Common myeloid progenitor, CD34-positive (primary cell): ENCODE measurements around the gene SYT13. TPM values are rescaled to one million over a fixed set of nuclear protein-coding genes. Genes with fewer than 3 reads are reported as not detected.

Source experiments
- CTCF ChIA-PET: fragments of 350-600 bp; sonication (Branson Sonifier 250); formaldehyde crosslinking; loops from one replicate; lab custom pipeline; 2021; ENCODE audit warnings: antibody characterized with exemption; lab: Charles Lee
- POLR2A ChIA-PET: fragments of 350-600 bp; sonication (Branson Sonifier 250); formaldehyde crosslinking; loops from one replicate; lab custom pipeline; 2021; ENCODE audit warnings: antibody characterized with exemption; lab: Charles Lee
- DNase-seq, 3 donors: peaks; one replicate each; pipeline versions ENCODE4 v3.0.0 to v3.0.0-alpha.2; 2013
- H3K27ac ChIP-seq, 2 experiments: 1 replicate in 1 of 2; 2 replicates in 1 of 2; pipeline ENCODE4 v1.7.0; 2013; ENCODE audit warnings: inconsistent platforms in 2 of 2, low read length in 2 of 2, mild to moderate bottlenecking in 2 of 2, low read depth in 1 of 2, moderate library complexity in 1 of 2; ENCODE audit not compliant: severe bottlenecking in 2 of 2, insufficient read depth in 1 of 2, poor library complexity in 1 of 2
- H3K27me3 ChIP-seq, 5 experiments: replicated peaks in 2 of 5; 1 replicate in 3 of 5; 2 replicates in 2 of 5; pipeline versions ENCODE4 v1.6.1 to v1.7.0; 2013; ENCODE audit warnings: low read length in 4 of 5, mild to moderate bottlenecking in 2 of 5, moderate library complexity in 2 of 5, inconsistent platforms in 1 of 5; ENCODE audit not compliant: insufficient read depth in 5 of 5, control insufficient read depth in 4 of 5
- H3K36me3 ChIP-seq, 4 experiments: 1 replicate in 2 of 4; 2 replicates in 2 of 4; pipeline versions ENCODE4 v1.6.1 to v1.7.0; 2013; ENCODE audit warnings: low read length in 3 of 4, control low read depth in 1 of 4, mild to moderate bottlenecking in 1 of 4; ENCODE audit not compliant: control insufficient read depth in 4 of 4, insufficient read depth in 4 of 4
- H3K4me1 ChIP-seq, 4 experiments: 1 replicate in 3 of 4; 2 replicates in 1 of 4; pipeline versions ENCODE4 v1.6.1 to v1.7.1; 2013; ENCODE audit warnings: low read length in 3 of 4, mild to moderate bottlenecking in 3 of 4, control low read depth in 1 of 4, inconsistent platforms in 1 of 4, moderate library complexity in 1 of 4; ENCODE audit not compliant: control insufficient read depth in 4 of 4, insufficient read depth in 4 of 4; ENCODE audit errors: control extremely low read depth in 1 of 4
- H3K4me3 ChIP-seq, 7 experiments: 1 replicate in 4 of 7; 2 replicates in 3 of 7; pipeline versions ENCODE4 v1.5.1 to v1.7.0; 2013; ENCODE audit warnings: mild to moderate bottlenecking in 7 of 7, low read length in 6 of 7, moderate library complexity in 6 of 7, inconsistent platforms in 2 of 7, low read depth in 2 of 7, control low read depth in 1 of 7; ENCODE audit not compliant: insufficient read depth in 4 of 7, control insufficient read depth in 1 of 7; ENCODE audit errors: extremely low read depth in 1 of 7
- H3K9me3 ChIP-seq, 5 experiments: 1 replicate in 4 of 5; 2 replicates in 1 of 5; pipeline versions ENCODE4 v1.6.1 to v1.7.1; 2013; ENCODE audit warnings: low read length in 4 of 5, mild to moderate bottlenecking in 2 of 5, inconsistent platforms in 1 of 5, low read depth in 1 of 5, moderate library complexity in 1 of 5; ENCODE audit not compliant: control insufficient read depth in 4 of 5, insufficient read depth in 2 of 5; ENCODE audit errors: control extremely low read depth in 1 of 5
- WGBS: methylation state at CpG from one replicate; pipeline ENCODE4 v1.1.5; 2013; ENCODE audit not compliant: insufficient coverage; 5-methylcytosine and 5-hydroxymethylcytosine counted together
- polyA plus RNA-seq: library from polyadenylated mRNA; unstranded; fragments of 120-200 nt; gene quantifications from one replicate; pipeline ENCODE4 v1.2.1, GENCODE V29; 2013

Gene SYT13
- polyA plus RNA-seq: not detected

GRCh38 chr11:45285930-45286632 lies at the start of gene SYT13:
SYT13 (minus strand) TSS chr11:45286341; CDS start chr11:45286207, 134 bp downstream.
- H3K27ac ChIP-seq: no peak within 1 kb of the TSS
- peaks cover 0 to 12% (median 3%) of the 10 kb centered on the region in 4 experiments for H3K4me1 ChIP-seq
- POLR2A ChIA-PET: no interaction called here
- CTCF ChIA-PET: interaction anchor here (0.6 to 3.6 kb wide), 9 partner anchors 9 to 180 kb away, joined by 3 to 24 read pairs (median 4); no protein-coding TSS in a partner anchor
- H3K4me3 ChIP-seq: peak within 1 kb of the TSS in 4 of 7 experiments; percentile 5 to 57 (median 38)
- no peaks in the 10 kb centered on the region for H3K36me3 ChIP-seq
- WGBS: 4% methylated on average over 44 of the region's 50 CpGs
- peaks cover 12 to 67% (median 36%) of the 10 kb centered on the region in 5 experiments for H3K27me3 ChIP-seq
- H3K9me3 ChIP-seq: peaks cover 0 to 10% (median 2%) of the 10 kb centered on the region in 5 experiments
- DNase-seq: no peak

- ChIA-PET POLR2A (no interaction called here), CTCF (interaction anchor here (0.8 to 9.7 kb wide), 4 partner anchors 9 to 399 kb away, joined by 3 to 97 read pairs (median 3); no protein-coding TSS in a partner anchor)
- no peaks in the 10 kb centered on the region for H3K9me3 ChIP-seq
- peaks cover 0 to 13% (median 4%) of the 10 kb centered on the region in 4 experiments for H3K4me1 ChIP-seq
- no peaks in the 10 kb centered on the region for H3K36me3 ChIP-seq
- no peak overlapping the region for H3K4me3 ChIP-seq
- no peak for DNase-seq
- no peaks in the 10 kb centered on the region for H3K27me3 ChIP-seq
- no peak overlapping the region for H3K27ac ChIP-seq
Observed at GRCh38 chr11:45335434-45335833, 49.3 kb upstream of the SYT13 start.

- ChIA-PET POLR2A (no interaction called here), CTCF (interaction anchor here (1.0 to 9.7 kb wide), 3 partner anchors 10 to 399 kb away, joined by 3 to 97 read pairs (median 3); no protein-coding TSS in a partner anchor)
- H3K27ac ChIP-seq: no peak overlapping the region
- 98% methylated on average over 5 of the region's 5 CpGs for WGBS
- H3K36me3 ChIP-seq: no peaks in the 10 kb centered on the region
- peaks cover 0 to 2% (median 0%) of the 10 kb centered on the region in 5 experiments for H3K27me3 ChIP-seq
- no peak overlapping the region for H3K4me3 ChIP-seq
- H3K9me3 ChIP-seq: no peaks in the 10 kb centered on the region
- no peak for DNase-seq
- H3K4me1 ChIP-seq: peaks cover 0 to 7% (median 2%) of the 10 kb centered on the region in 4 experiments
Observed at GRCh38 chr11:45334836-45335235, 48.7 kb upstream of the SYT13 start.

- DNase-seq: no peak
- ChIA-PET CTCF (interaction anchor here (0.7 to 9.7 kb wide), 3 partner anchors 10 to 224 kb away, joined by 3 to 97 read pairs (median 3); no protein-coding TSS in a partner anchor), POLR2A (no interaction called here)
- H3K36me3 ChIP-seq: no peaks in the 10 kb centered on the region
- peaks cover 0 to 4% (median 0%) of the 10 kb centered on the region in 4 experiments for H3K4me1 ChIP-seq
- WGBS: 97% methylated on average over 6 of the region's 10 CpGs
- peaks cover 0 to 2% (median 0%) of the 10 kb centered on the region in 5 experiments for H3K27me3 ChIP-seq
- H3K4me3 ChIP-seq: no peak overlapping the region
- no peaks in the 10 kb centered on the region for H3K9me3 ChIP-seq
- no peak overlapping the region for H3K27ac ChIP-seq
Observed at GRCh38 chr11:45334410-45334809, 48.3 kb upstream of the SYT13 start.

- peak in 2 of 3 donors; percentile 5 to 19 for DNase-seq
- CTCF ChIA-PET: interaction anchor here (0.7 to 9.7 kb wide), 14 partner anchors 15 to 496 kb away, joined by 3 to 97 read pairs (median 4); no protein-coding TSS in a partner anchor
- H3K36me3 ChIP-seq: no peaks in the 10 kb centered on the region
- H3K27ac ChIP-seq: no peak overlapping the region
- peaks cover 0 to 4% (median 0%) of the 10 kb centered on the region in 4 experiments for H3K4me1 ChIP-seq
- 70% methylated on average over 9 of the region's 19 CpGs for WGBS
- POLR2A ChIA-PET: no interaction called here
- no peak overlapping the region for H3K4me3 ChIP-seq
- peaks cover 0 to 5% (median 0%) of the 10 kb centered on the region in 5 experiments for H3K27me3 ChIP-seq
- no peaks in the 10 kb centered on the region for H3K9me3 ChIP-seq
Observed at GRCh38 chr11:45333001-45333971, 47.1 kb upstream of the SYT13 start.

GRCh38 chr11:45332276-45332934 lies 46.3 kb upstream of the SYT13 start:
- DNase-seq: peak; percentile 34 to 56 (median 50)
- H3K36me3 ChIP-seq: no peaks in the 10 kb centered on the region

More at GRCh38 chr11:45332276-45332934, 46.3 kb upstream of the SYT13 start:
- Histone ChIP-seq H3K27ac (no peak overlapping the region), H3K4me3 (no peak overlapping the region), H3K27me3 (peaks cover 0 to 5% (median 0%) of the 10 kb centered on the region in 5 experiments), H3K4me1 (peaks cover 0 to 4% (median 0%) of the 10 kb centered on the region in 4 experiments), H3K9me3 (peaks cover 0 to 3% (median 2%) of the 10 kb centered on the region in 5 experiments)
- WGBS: 6% methylated on average over 9 of the region's 13 CpGs
- POLR2A ChIA-PET: no interaction called here
- CTCF ChIA-PET: interaction anchor here (0.9 to 9.7 kb wide), 16 partner anchors 10 to 404 kb away, joined by 3 to 97 read pairs (median 4); no protein-coding TSS in a partner anchor
